GM23338 (cell line): ENCODE measurements around the gene STON2. TPM values are rescaled to one million over a fixed set of nuclear protein-coding genes. Genes with fewer than 3 reads are reported as not detected.
A peak's percentile ranks its signal among the peaks of the same experiment; 100 is the strongest.

Experiments used
- ATAC-seq: fragments of 200-7000 bp; cut with Tn5 transposase; 3 replicates; pipeline ENCODE4 v1.9.1; 2020
- DNase-seq: peaks from one replicate; pipeline ENCODE4 v3.0.0-alpha.2; 2015; ENCODE audit warnings: low spot score
- H2AFZ ChIP-seq: fragments of 200-600 bp; sonication (generic); 2 replicates; pipeline ENCODE4 v1.8.0; 2016; ENCODE audit warnings: antibody characterized with exemption, mild to moderate bottlenecking, moderate library complexity
- H3F3A ChIP-seq: fragments of 200-600 bp; sonication (generic); replicated peaks from 2 replicates; pipeline ENCODE4 v1.8.0; 2017; ENCODE audit warnings: antibody characterized with exemption, mixed run types, low read depth
- H3K27ac ChIP-seq: fragments of 200-600 bp; sonication (generic); 2 replicates; pipeline ENCODE4 v1.6.1; 2016; ENCODE audit warnings: low read depth
- H3K27me3 ChIP-seq: fragments of 200-600 bp; sonication (generic); 2 replicates; pipeline ENCODE4 v1.8.0; 2016; ENCODE audit warnings: mild to moderate bottlenecking, mixed run types, moderate library complexity; ENCODE audit not compliant: insufficient read depth
- H3K36me3 ChIP-seq: fragments of 200-600 bp; sonication (generic); 2 replicates; pipeline ENCODE4 v1.8.0; 2016; ENCODE audit warnings: mild to moderate bottlenecking; ENCODE audit not compliant: insufficient read depth
- H3K4me1 ChIP-seq: fragments of 200-600 bp; sonication (generic); 2 replicates; pipeline ENCODE4 v1.8.0; 2016; ENCODE audit warnings: mild to moderate bottlenecking, moderate library complexity; ENCODE audit not compliant: insufficient read depth
- H3K4me2 ChIP-seq: fragments of 200-600 bp; sonication (generic); 2 replicates; pipeline ENCODE4 v1.7.1; 2017; ENCODE audit warnings: mixed run types
- H3K4me3 ChIP-seq: fragments of 200-600 bp; sonication (generic); 2 replicates; pipeline ENCODE4 v1.6.1; 2016; ENCODE audit warnings: mixed run types
- H3K79me2 ChIP-seq: fragments of 200-600 bp; sonication (generic); replicated peaks from 2 replicates; pipeline ENCODE4 v1.8.0; 2017; ENCODE audit warnings: mild to moderate bottlenecking; ENCODE audit not compliant: insufficient read depth
- H3K9me2 ChIP-seq: fragments of 200-600 bp; sonication (generic); 2 replicates; pipeline ENCODE4 v1.8.0; 2017; ENCODE audit not compliant: insufficient read depth
- H4K20me1 ChIP-seq: fragments of 200-600 bp; sonication (generic); replicated peaks from 2 replicates; pipeline ENCODE4 v1.8.0; 2017; ENCODE audit warnings: mild to moderate bottlenecking; ENCODE audit not compliant: insufficient read depth
- H3K27ac Mint-ChIP-seq: 2 replicates; pipeline ENCODE4 v1.8.0; 2020; ENCODE audit warnings: inconsistent platforms, mild to moderate bottlenecking, moderate library complexity, mixed read lengths
- H3K27me3 Mint-ChIP-seq: 3 replicates; pipeline ENCODE4 v1.8.0; 2022; ENCODE audit warnings: low read depth, mild to moderate bottlenecking, moderate library complexity, mixed read lengths, inconsistent platforms; ENCODE audit not compliant: insufficient read depth, poor library complexity
- H3K36me3 Mint-ChIP-seq: 3 replicates; pipeline ENCODE4 v1.8.0; 2021; ENCODE audit warnings: low read depth, mild to moderate bottlenecking, inconsistent platforms, moderate library complexity, mixed read lengths
- H3K4me1 Mint-ChIP-seq: 3 replicates; pipeline ENCODE4 v1.8.0; 2020; ENCODE audit warnings: mild to moderate bottlenecking, inconsistent platforms, mixed read lengths
- H3K4me3 Mint-ChIP-seq: 3 replicates; pipeline ENCODE4 v1.8.0; 2021; ENCODE audit warnings: moderate library complexity, mild to moderate bottlenecking, inconsistent platforms, mixed read lengths
- H3K9me3 Mint-ChIP-seq: 3 replicates; pipeline ENCODE4 v1.8.0; 2020; ENCODE audit warnings: moderate library complexity, mild to moderate bottlenecking, inconsistent platforms, mixed read lengths
- CREB1 ChIP-seq: fragments of 250-450 bp; sonication (Bioruptor Pico); IDR thresholded peaks from 2 replicates; pipeline ENCODE4 v1.5.0; 2020; ENCODE audit warnings: low read depth, mild to moderate bottlenecking, moderate library complexity
- EZH2 ChIP-seq: fragments of 200-600 bp; sonication (generic); IDR thresholded peaks from one replicate; pipeline ENCODE4 v1.8.0; 2017; ENCODE audit warnings: antibody characterized with exemption, mild to moderate bottlenecking, low read depth; ENCODE audit not compliant: unreplicated experiment
- EZH2phosphoT487 ChIP-seq: fragments of 200-600 bp; sonication (generic); IDR thresholded peaks from one replicate; pipeline ENCODE4 v1.8.1; 2018; ENCODE audit warnings: antibody characterized with exemption; ENCODE audit not compliant: unreplicated experiment
- JUNB ChIP-seq: IDR thresholded peaks from one replicate; pipeline ENCODE4 v1.6.1; 2016; ENCODE audit warnings: antibody characterized with exemption; ENCODE audit not compliant: unreplicated experiment
- NANOG ChIP-seq: IDR thresholded peaks from 2 replicates; pipeline ENCODE4 v1.6.1; 2016; ENCODE audit warnings: antibody characterized with exemption, borderline replicate concordance
- POLR2AphosphoS5 ChIP-seq: IDR thresholded peaks from 2 replicates; pipeline ENCODE4 v1.6.1; 2016; ENCODE audit warnings: antibody characterized with exemption, low read depth
- REST ChIP-seq: IDR thresholded peaks from one replicate; pipeline ENCODE4 v1.6.1; 2018; ENCODE audit warnings: antibody characterized with exemption; ENCODE audit not compliant: unreplicated experiment
- STAT1 ChIP-seq: IDR thresholded peaks from one replicate; pipeline ENCODE4 v1.6.1; 2016; ENCODE audit warnings: antibody characterized with exemption; ENCODE audit not compliant: unreplicated experiment
- ZNF114 ChIP-seq: fragments of 250-450 bp; sonication (Bioruptor Pico); IDR thresholded peaks from 2 replicates; pipeline ENCODE4 v1.5.0; 2020; ENCODE audit warnings: mild to moderate bottlenecking, moderate library complexity
- ZNF331 ChIP-seq: fragments of 250-450 bp; sonication (Bioruptor Pico); IDR thresholded peaks from 2 replicates; pipeline ENCODE4 v1.5.0; 2020; ENCODE audit warnings: low read depth, mild to moderate bottlenecking, moderate library complexity
- ZNF462 ChIP-seq: fragments of 250-450 bp; sonication (Bioruptor Pico); IDR thresholded peaks from 2 replicates; pipeline ENCODE4 v1.5.0; 2020; ENCODE audit warnings: mild to moderate bottlenecking, moderate library complexity
- polyA plus RNA-seq: library from polyadenylated mRNA; unstranded; fragments of >200 nt; fragmentation: Nextera tagmentation; extraction: Ambion mirVana; gene quantifications from 2 replicates; pipeline ENCODE4 v1.2.1, GENCODE V29; 2016
- total RNA-seq: library from RNA; depleted of rRNA; stranded (reverse); fragments of >200 nt; shearing (Covaris generic); gene quantifications from 2 replicates; pipeline ENCODE4 v1.2.3, GENCODE V29; 2014
- TF ChIP-seq, protein P1 (sequence below), 2 experiments: fragments of 200-600 bp in 1 of 2; sonication (generic) in 1 of 2; conservative IDR thresholded peaks; 2 replicates each; pipeline versions ENCODE4 v1.5.1 to v1.6.1; 2016 to 2017; ENCODE audit warnings: antibody characterized with exemption in 2 of 2, low read depth in 2 of 2, mild to moderate bottlenecking in 2 of 2, moderate library complexity in 1 of 2

STON2 gene
- total and polyA plus RNA-seq, 2 experiments from 2014 or later: 8.2 to 71.0 TPM

- TF ChIP-seq, protein P1, sequence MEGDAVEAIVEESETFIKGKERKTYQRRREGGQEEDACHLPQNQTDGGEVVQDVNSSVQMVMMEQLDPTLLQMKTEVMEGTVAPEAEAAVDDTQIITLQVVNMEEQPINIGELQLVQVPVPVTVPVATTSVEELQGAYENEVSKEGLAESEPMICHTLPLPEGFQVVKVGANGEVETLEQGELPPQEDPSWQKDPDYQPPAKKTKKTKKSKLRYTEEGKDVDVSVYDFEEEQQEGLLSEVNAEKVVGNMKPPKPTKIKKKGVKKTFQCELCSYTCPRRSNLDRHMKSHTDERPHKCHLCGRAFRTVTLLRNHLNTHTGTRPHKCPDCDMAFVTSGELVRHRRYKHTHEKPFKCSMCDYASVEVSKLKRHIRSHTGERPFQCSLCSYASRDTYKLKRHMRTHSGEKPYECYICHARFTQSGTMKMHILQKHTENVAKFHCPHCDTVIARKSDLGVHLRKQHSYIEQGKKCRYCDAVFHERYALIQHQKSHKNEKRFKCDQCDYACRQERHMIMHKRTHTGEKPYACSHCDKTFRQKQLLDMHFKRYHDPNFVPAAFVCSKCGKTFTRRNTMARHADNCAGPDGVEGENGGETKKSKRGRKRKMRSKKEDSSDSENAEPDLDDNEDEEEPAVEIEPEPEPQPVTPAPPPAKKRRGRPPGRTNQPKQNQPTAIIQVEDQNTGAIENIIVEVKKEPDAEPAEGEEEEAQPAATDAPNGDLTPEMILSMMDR (conservative IDR thresholded peaks at IDR 0.05; ENCODE audit: low read depth in 2 of 2): no peak
Observed at GRCh38 chr14:81449576-81449975, 49.5 kb upstream of the STON2 start (continued).

GRCh38 chr14:81449114-81449513 is 49.0 kb upstream of the STON2 start:
- H3K27ac Mint-ChIP-seq: no peak overlapping the region
- no peaks in the 10 kb centered on the region for H3K79me2 ChIP-seq
- H3K4me3 ChIP-seq: no peak overlapping the region
- H3K27me3 Mint-ChIP-seq: peaks cover 6% of the 10 kb centered on the region
- H3K27ac ChIP-seq: no peak overlapping the region
- no peak for DNase-seq
- peaks cover 29% of the 10 kb centered on the region for H3K4me1 Mint-ChIP-seq
- peaks cover 15% of the 10 kb centered on the region; the same call in 1 of the 2 replicates for H3K4me1 ChIP-seq
- H3K4me3 Mint-ChIP-seq: no peak overlapping the region
- H3K9me2 ChIP-seq: 0 out of 2 replicates have a peak, but pooled peaks cover 3% of the 10 kb centered on the region
- H3K36me3 ChIP-seq: no peaks in the 10 kb centered on the region
- no peaks in the 10 kb centered on the region for H3K36me3 Mint-ChIP-seq
- 0 out of 2 replicates have a peak, but pooled peaks cover 2% of the 10 kb centered on the region for H3F3A ChIP-seq
- no peaks in the 10 kb centered on the region for H4K20me1 ChIP-seq
- no peaks in the 10 kb centered on the region for H3K27me3 ChIP-seq
- H2AFZ ChIP-seq: peak overlapping the region; percentile 86
- peaks cover under 1% of the 10 kb centered on the region; the same call in 2 of the 3 replicates for H3K9me3 Mint-ChIP-seq
- ATAC-seq: no peak
- H3K4me2 ChIP-seq: no peak overlapping the region
- TF ChIP-seq ZNF462 (CRISPR knock-in tag): no peak
- TF ChIP-seq ZNF331: no peak
- TF ChIP-seq, protein P1 (conservative IDR thresholded peaks at IDR 0.05; ENCODE audit: low read depth in 2 of 2): no peak
- no peak for TF ChIP-seq NANOG
- no peak for TF ChIP-seq POLR2AphosphoS5
- no peak for TF ChIP-seq JUNB
- TF ChIP-seq EZH2phosphoT487: no peak
- TF ChIP-seq STAT1: no peak
- TF ChIP-seq EZH2: no peak
- no peak for TF ChIP-seq ZNF114 (CRISPR knock-in tag)
- no peak for TF ChIP-seq REST
- TF ChIP-seq CREB1: no peak
